Erythroblast (primary cell): Measurements from ENCODE around the gene TP63.
"Not testable (repeated sequence)": the region's sequence is repeated elsewhere in the genome, so short reads cannot be mapped to it uniquely, and the experiment has no call there.

ENCODE experiments used
- DNase-seq, 2 experiments: peaks; one replicate each; lab custom pipeline; 2025; lab: John Stamatoyannopoulos, UW
- GATA1 ChIP-seq: IDR thresholded peaks from 2 replicates; pipeline ENCODE4 v1.6.1; 2011; ENCODE audit warnings: low read depth, mild to moderate bottlenecking, control low read depth, low read length, moderate library complexity
- POLR2A ChIP-seq: IDR thresholded peaks from 2 replicates; pipeline ENCODE4 v1.6.1; 2011; ENCODE audit warnings: mild to moderate bottlenecking, low read length

Gene TP63

GRCh38 chr3:189739378-189739777, 108.2 kb downstream of the TP63 start:
- no peak for DNase-seq
- TF ChIP-seq POLR2A (no peak), GATA1 (no peak)

DNA sequence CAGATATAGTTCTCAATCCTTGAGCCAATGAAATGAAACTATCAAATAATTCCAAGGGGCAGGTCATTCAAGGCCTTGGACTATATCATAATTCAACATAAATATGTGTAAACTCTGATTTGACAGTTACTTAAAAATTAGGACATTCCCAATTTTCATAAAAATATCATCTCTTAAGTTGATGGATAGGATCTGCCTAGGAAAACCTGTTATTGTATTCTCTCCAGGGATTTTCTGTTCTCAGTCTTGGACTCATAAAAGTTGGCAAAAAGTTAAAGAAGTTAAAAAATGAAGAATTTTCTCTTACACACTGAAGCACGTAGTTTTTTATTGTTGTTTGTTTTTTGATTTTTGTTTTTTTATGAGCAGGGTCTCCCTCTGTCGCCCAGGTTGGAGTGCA, 109.0 kb downstream of the TP63 start:
- no peak for TF ChIP-seq POLR2A
- TF ChIP-seq GATA1: no peak
- DNase-seq: no peak

GRCh38 chr3:189744235-189744634, 113.0 kb downstream of the TP63 start:
- DNase-seq: no peak
- TF ChIP-seq POLR2A (no peak), GATA1 (no peak)

GRCh38 chr3:189745622-189746021, 114.4 kb downstream of the TP63 start:
- no peak for TF ChIP-seq GATA1
- TF ChIP-seq POLR2A: no peak
- DNase-seq: no peak

- DNase-seq: no peak
- no peak for TF ChIP-seq GATA1
- TF ChIP-seq POLR2A: no peak
Measured at GRCh38 chr3:189748046-189748445, 116.9 kb downstream of the TP63 start.

- DNase-seq: not testable (repeated sequence)
Measured at GRCh38 chr3:189750972-189751371, 119.8 kb downstream of the TP63 start.

DNA sequence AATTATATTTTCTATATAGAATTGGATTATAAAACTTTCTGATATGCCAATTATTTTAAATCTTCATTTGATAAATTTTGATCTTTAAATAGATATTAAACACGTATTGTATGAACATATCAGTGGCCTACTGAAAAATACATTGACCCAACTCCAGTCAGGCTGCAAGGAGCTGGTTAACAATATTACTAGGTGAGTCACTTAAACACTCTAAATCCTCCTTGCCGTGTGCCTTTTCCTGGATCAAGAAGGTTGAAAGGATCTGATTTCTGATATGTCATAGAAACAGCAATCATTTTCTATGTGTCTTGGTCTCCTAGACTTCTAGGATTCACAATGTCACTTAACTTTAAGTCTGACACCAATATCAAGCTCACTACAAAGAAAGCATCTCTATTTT, 123.2 kb downstream of the TP63 start:
- TF ChIP-seq GATA1 (no peak), POLR2A (no peak)
- DNase-seq: no peak

DNA sequence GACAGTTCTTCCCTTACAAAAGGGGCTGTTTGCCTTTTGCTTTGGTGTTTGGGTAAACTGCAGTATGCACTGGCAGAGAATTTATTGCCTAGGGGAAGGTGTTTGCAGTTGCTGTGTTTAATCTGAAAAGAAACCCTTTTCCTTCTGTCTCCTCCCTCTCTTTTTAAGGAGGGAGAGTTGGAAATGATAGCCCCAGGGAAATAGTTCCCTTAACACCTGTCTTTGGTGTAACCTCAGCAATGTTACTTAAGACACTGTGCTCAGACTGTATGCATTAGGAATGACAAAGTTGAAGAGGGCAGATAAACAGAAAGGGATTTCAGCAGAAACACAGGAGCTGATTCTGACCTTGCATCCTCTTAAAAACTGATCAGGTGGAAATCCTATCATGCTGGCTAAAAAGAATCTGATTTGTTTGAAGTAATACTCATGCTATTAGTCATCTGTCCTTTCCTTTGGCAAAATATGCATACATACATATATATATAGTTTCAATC, 125.4 kb downstream of the TP63 start:
- no peak for DNase-seq
- TF ChIP-seq POLR2A: no peak
- no peak for TF ChIP-seq GATA1

GRCh38 chr3:189758186-189758585, 127.0 kb downstream of the TP63 start:
- DNase-seq: no peak
- TF ChIP-seq GATA1: no peak
- TF ChIP-seq POLR2A: no peak

GRCh38 chr3:189766416-189766815, 135.2 kb downstream of the TP63 start:
- TF ChIP-seq POLR2A (no peak), GATA1 (no peak)
- DNase-seq: no peak

GRCh38 chr3:189771842-189772450, 140.8 kb downstream of the TP63 start:
- no peak for DNase-seq
- TF ChIP-seq POLR2A (no peak), GATA1 (no peak)

GRCh38 chr3:189772584-189772983, 141.4 kb downstream of the TP63 start:
- no peak for DNase-seq
- no peak for TF ChIP-seq POLR2A
- TF ChIP-seq GATA1: no peak

DNA sequence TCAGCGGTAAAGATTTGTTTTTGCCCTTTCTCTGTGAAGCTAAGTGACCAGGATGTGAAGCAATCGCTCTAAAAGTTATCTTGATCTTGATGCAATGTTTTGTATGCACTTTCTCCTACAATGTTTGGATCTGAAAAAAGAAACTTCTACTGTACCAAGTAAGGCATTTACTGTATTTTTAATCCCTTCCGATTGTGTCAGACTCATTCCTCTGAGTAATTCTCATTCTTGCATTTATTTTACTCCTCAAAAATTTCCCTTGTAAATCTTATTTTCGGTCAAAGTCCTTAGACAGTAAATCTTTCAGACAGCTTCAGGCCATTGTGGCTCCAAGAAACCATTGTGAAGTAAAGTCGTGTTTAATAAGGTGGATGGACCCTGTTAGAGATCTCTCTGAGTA, 141.9 kb downstream of the TP63 start:
- no peak for DNase-seq

DNA sequence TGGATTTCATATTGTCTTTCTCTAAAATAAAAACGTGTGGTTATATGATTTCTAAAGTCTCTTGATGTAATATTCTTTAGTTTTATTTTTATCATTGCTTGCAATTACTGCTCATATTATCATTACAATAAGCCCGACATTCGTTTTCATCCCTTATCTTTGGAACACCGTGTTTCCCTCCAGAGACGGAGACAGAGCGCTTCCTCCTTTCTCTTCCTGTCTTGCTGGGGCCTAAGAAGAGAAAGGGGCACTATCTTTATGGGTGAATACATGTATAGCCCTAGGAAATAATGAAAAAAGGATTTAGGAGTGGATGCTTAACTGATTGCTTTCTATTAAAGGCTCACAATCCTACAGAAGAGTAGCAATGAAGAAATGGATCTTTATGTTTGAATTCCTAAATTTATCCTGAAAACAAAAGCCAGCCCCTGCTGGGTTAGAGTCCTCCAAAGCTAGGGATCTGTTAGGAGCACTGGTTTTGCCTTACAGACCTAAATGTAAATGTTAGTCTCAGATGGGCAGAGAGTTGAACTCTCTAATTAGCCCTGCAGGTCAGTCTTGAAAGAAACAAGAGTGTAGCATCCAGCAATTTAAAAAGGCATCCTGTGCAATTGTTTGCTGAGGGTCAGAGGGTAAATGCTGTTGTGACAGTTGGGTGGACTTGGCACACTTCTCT, 145.1 kb downstream of the TP63 start:
- no peak for DNase-seq
- TF ChIP-seq POLR2A (no peak), GATA1 (no peak)

More for the DNA sequence above, 141.9 kb downstream of the TP63 start:
- no peak for TF ChIP-seq GATA1
- TF ChIP-seq POLR2A: no peak
